Keratinocyte (primary cell): ENCODE measurements around the gene MEIOC. TPM values are rescaled to one million over a fixed set of nuclear protein-coding genes. Genes with fewer than 3 reads are reported as not detected.
A peak's percentile ranks its signal among the peaks of the same experiment; 100 is the strongest.

Experiments
- DNase-seq: peaks from one replicate; pipeline ENCODE4 v3.0.0-alpha.2; 2011; ENCODE audit warnings: low read depth, missing footprints, low spot score
- FAIRE-seq: peaks from 2 replicates; lab custom pipeline; 2011; peaks lifted over from hg19 to GRCh38; lab: Jason Lieb, UNC
- H2AFZ ChIP-seq: 2 replicates; pipeline ENCODE4 v1.6.0; 2012; ENCODE audit warnings: low read length, control low read depth, inconsistent platforms; ENCODE audit not compliant: control insufficient read depth
- H3K27ac ChIP-seq: 2 replicates; pipeline ENCODE4 v1.5.1; 2011; ENCODE audit warnings: low read length; ENCODE audit not compliant: control insufficient read depth, insufficient read depth
- H3K27me3 ChIP-seq: 3 replicates; pipeline ENCODE4 v1.6.0; 2011; ENCODE audit warnings: low read length; ENCODE audit not compliant: control insufficient read depth, insufficient read depth; ENCODE audit errors: extremely low read depth
- H3K36me3 ChIP-seq, 2 experiments: 2 replicates in 1 of 2; 3 replicates in 1 of 2; pipeline ENCODE4 v1.5.1; 2011; ENCODE audit warnings: low read length in 2 of 2, mild to moderate bottlenecking in 1 of 2; ENCODE audit not compliant: control insufficient read depth in 2 of 2, insufficient read depth in 2 of 2; ENCODE audit errors: extremely low read depth in 1 of 2
- H3K4me1 ChIP-seq: 3 replicates; pipeline ENCODE4 v1.5.1; 2011; ENCODE audit warnings: low read length; ENCODE audit not compliant: control insufficient read depth, insufficient read depth; ENCODE audit errors: extremely low read depth
- H3K4me2 ChIP-seq: 3 replicates; pipeline ENCODE4 v1.6.0; 2011; ENCODE audit warnings: low read depth, low read length; ENCODE audit not compliant: control insufficient read depth, insufficient read depth; ENCODE audit errors: extremely low read depth
- H3K4me3 ChIP-seq, 3 experiments: fragments of 200-600 bp in 1 of 3; sonication (generic) in 1 of 3; 2 replicates in 2 of 3; 3 replicates in 1 of 3; pipeline ENCODE4 v1.5.1; 2011 to 2016; ENCODE audit warnings: low read length in 3 of 3, mild to moderate bottlenecking in 3 of 3, control low read depth in 2 of 3, inconsistent platforms in 1 of 3, low read depth in 1 of 3, mixed read lengths in 1 of 3, mixed run types in 1 of 3, moderate library complexity in 1 of 3; ENCODE audit not compliant: control insufficient read depth in 2 of 3, insufficient read depth in 2 of 3; ENCODE audit errors: extremely low read depth in 1 of 3
- H3K79me2 ChIP-seq: 2 replicates; pipeline ENCODE4 v1.6.0; 2012; ENCODE audit warnings: low read length; ENCODE audit not compliant: control insufficient read depth, insufficient read depth
- H3K9ac ChIP-seq: 3 replicates; pipeline ENCODE4 v1.6.0; 2011; ENCODE audit warnings: low read length; ENCODE audit not compliant: control insufficient read depth, insufficient read depth; ENCODE audit errors: extremely low read depth
- H3K9me1 ChIP-seq: 3 replicates; pipeline ENCODE4 v1.6.0; 2011; ENCODE audit warnings: low read length; ENCODE audit not compliant: control insufficient read depth, insufficient read depth; ENCODE audit errors: extremely low read depth
- H3K9me3 ChIP-seq: 2 replicates; pipeline ENCODE4 v1.5.1; 2012; ENCODE audit warnings: low read depth, low read length; ENCODE audit not compliant: control insufficient read depth
- H4K20me1 ChIP-seq: 3 replicates; pipeline ENCODE4 v1.6.0; 2011; ENCODE audit warnings: low read length; ENCODE audit not compliant: control insufficient read depth, insufficient read depth; ENCODE audit errors: extremely low read depth
- EZH2 ChIP-seq: IDR thresholded peaks from one replicate; pipeline ENCODE4 v1.6.1; 2012; ENCODE audit warnings: inconsistent platforms, mild to moderate bottlenecking, low read length, moderate library complexity
- dilution Hi-C: fragments of 300-500 bp; cut with MboI; formaldehyde crosslinking; loops from one replicate; pipeline ENCODE4 v1.7.0; 2020; ENCODE audit warnings: low sequenced_read_pairs; ENCODE audit not compliant: extremely low pct_ligation_motif_present
- polyA minus RNA-seq, 3 experiments: library from RNA; depleted of rRNA, polyadenylated mRNA; stranded (reverse); fragments of >200 nt; gene quantifications; 1 replicate in 1 of 3; 2 replicates in 1 of 3; 3 replicates in 1 of 3; pipeline ENCODE4 v1.2.3, GENCODE V29; 2011
- polyA plus RNA-seq, 5 experiments: library from polyadenylated mRNA; depleted of rRNA in 3 of 5; stranded (reverse) in 3 of 5; stranded (forward) in 1 of 5; unstranded in 1 of 5; fragments of >200 nt; gene quantifications; 1 replicate in 1 of 5; 2 replicates in 3 of 5; 3 replicates in 1 of 5; pipeline versions ENCODE4 v1.2.1 to v1.2.3, GENCODE V29; 2011 to 2012; ENCODE audit warnings: missing spikeins in 2 of 5, low read depth in 1 of 5, low replicate concordance in 1 of 5
- TF ChIP-seq, protein P1 (sequence below), 3 experiments: IDR thresholded peaks in 1 of 3; conservative IDR thresholded peaks in 1 of 3; optimal IDR thresholded peaks in 1 of 3; 2 replicates in 2 of 3; 3 replicates in 1 of 3; pipeline versions ENCODE3 to v1.5.1; 2011; ENCODE audit warnings: low read length in 3 of 3, mild to moderate bottlenecking in 3 of 3, moderate library complexity in 2 of 3, control low read depth in 1 of 3, inconsistent platforms in 1 of 3; ENCODE audit not compliant: insufficient read depth in 2 of 3; ENCODE audit errors: extremely low read depth in 1 of 3

Gene MEIOC
- polyA plus RNA-seq: 0.03 to 0.06 TPM (median 0.04 TPM) in 3 replicates
- not detected for polyA plus RNA-seq (2011; ENCODE audit: low read depth)
- not detected in 2 replicates for polyA plus RNA-seq (2011; cell fraction: cytosol; rRNA removed)
- polyA plus RNA-seq (2011; cell fraction: nucleus; rRNA removed): not detected in 2 replicates
- polyA plus RNA-seq (2012; ENCODE audit: low replicate concordance): 0.17 and 0.30 TPM in 2 replicates
- polyA minus RNA-seq: not detected in 3 replicates
- polyA minus RNA-seq (2011; cell fraction: cytosol; rRNA and poly(A)+ RNA removed): not detected
- polyA minus RNA-seq (2011; cell fraction: nucleus; rRNA and poly(A)+ RNA removed): not detected in 2 replicates

DNA sequence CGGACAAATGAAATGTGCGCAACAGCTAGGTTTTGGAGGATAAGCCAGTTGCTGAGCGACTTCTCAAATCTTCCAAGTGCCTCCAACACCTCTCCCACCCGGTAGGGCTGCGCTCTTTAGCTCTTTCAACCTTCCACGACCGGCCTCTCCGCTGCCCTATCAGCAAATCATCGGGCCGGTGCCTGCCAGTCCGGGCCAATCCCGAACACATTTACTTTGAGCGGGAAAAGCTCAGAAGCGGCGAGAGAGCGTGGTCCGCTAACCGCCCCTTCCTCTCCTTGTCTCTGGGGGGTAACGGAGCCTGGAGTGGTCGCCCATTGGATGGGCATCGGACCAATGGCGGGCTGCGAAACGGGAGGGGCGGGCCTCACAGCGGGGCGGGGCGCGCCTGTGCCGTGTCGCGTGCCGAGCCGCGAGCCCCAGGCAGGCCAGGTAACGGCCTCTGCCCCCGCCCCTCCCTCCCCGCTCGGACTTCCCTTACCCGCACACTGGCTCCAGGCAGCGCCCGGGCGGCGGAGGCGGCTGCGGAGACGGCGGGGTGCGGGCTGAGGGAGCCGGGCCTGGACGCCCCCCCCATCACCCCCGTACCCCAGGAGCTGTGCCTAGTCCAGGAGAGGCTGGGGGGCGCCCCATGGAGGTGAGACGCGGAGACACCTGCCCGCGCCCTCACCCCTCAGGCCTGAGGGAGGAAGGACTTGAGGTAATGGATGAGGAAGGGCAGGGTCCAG, at the start of gene MEIOC:
TSS of gene MEIOC (plus strand) at position 486 of the 728 bp plus-strand sequence. CDS start at position 632, 146 bp downstream.
- H3K9ac ChIP-seq: no peak within 1 kb of the TSS
- H2AFZ ChIP-seq: peak within 1 kb of the TSS; percentile 30
- no peaks in the 10 kb centered on the region for H3K4me1 ChIP-seq
- H4K20me1 ChIP-seq: no peaks in the 10 kb centered on the region
- H3K9me3 ChIP-seq: no peaks in the 10 kb centered on the region
- H3K27ac ChIP-seq: no peak within 1 kb of the TSS
- H3K36me3 ChIP-seq: no peaks in the 10 kb centered on the region
- DNase-seq: no peak
- H3K9me1 ChIP-seq: no peaks in the 10 kb centered on the region
- TF ChIP-seq EZH2: peak; percentile 91
- TF ChIP-seq, protein P1, sequence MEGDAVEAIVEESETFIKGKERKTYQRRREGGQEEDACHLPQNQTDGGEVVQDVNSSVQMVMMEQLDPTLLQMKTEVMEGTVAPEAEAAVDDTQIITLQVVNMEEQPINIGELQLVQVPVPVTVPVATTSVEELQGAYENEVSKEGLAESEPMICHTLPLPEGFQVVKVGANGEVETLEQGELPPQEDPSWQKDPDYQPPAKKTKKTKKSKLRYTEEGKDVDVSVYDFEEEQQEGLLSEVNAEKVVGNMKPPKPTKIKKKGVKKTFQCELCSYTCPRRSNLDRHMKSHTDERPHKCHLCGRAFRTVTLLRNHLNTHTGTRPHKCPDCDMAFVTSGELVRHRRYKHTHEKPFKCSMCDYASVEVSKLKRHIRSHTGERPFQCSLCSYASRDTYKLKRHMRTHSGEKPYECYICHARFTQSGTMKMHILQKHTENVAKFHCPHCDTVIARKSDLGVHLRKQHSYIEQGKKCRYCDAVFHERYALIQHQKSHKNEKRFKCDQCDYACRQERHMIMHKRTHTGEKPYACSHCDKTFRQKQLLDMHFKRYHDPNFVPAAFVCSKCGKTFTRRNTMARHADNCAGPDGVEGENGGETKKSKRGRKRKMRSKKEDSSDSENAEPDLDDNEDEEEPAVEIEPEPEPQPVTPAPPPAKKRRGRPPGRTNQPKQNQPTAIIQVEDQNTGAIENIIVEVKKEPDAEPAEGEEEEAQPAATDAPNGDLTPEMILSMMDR (optimal IDR thresholded peaks at IDR 0.05 in 1 of 3, IDR thresholded peaks at IDR 0.05 in 1 of 3, conservative IDR thresholded peaks at IDR 0.05 in 1 of 3; ENCODE audit: extremely low read depth in 1 of 3, insufficient read depth in 2 of 3, low read length in 3 of 3): peak in 1 of 3 experiments; percentile 1
- H3K4me3 ChIP-seq: peak within 1 kb of the TSS in 1 of 3 experiments; percentile 38
- dilution Hi-C loops: no loop called here
- peaks cover 21% of the 10 kb centered on the region for H3K27me3 ChIP-seq
- no peak for FAIRE-seq
- no peaks in the 10 kb centered on the region for H3K79me2 ChIP-seq
- peak within 1 kb of the TSS; percentile 45 for H3K4me2 ChIP-seq

DNA sequence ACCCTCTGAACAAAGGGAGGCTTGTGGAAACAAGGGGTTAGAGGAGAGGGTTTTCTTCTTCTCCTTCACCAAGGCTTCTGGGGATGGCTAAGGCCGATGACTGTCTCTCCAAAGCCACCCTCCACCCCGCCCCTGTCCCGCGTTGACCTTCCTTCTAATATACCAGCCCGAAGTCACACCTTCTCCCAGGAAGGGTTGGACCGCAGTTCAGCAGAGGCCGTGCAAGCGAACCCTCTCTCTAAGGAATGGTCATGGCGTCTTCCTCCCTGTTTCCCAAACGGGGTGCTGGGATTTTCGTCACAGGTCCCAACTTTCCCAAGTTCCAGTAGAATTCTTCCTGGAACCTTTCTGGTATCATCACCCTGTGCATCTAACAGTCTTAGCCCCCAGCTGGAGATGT, 49.6 kb upstream of the MEIOC start:
- Histone ChIP-seq H3K36me3 (no peaks in the 10 kb centered on the region), H3K27me3 (peaks cover 9% of the 10 kb centered on the region), H3K9me1 (no peaks in the 10 kb centered on the region), H4K20me1 (no peaks in the 10 kb centered on the region), H3K9ac (no peak overlapping the region), H3K4me2 (no peak overlapping the region), H3K27ac (no peak overlapping the region), H3K79me2 (no peaks in the 10 kb centered on the region), H3K4me1 (no peaks in the 10 kb centered on the region), H2AFZ (no peak overlapping the region), H3K4me3 (no peak overlapping the region), H3K9me3 (no peaks in the 10 kb centered on the region)
- DNase-seq: no peak
- no peak for TF ChIP-seq EZH2
- TF ChIP-seq, protein P1 (optimal IDR thresholded peaks at IDR 0.05 in 1 of 3, IDR thresholded peaks at IDR 0.05 in 1 of 3, conservative IDR thresholded peaks at IDR 0.05 in 1 of 3; ENCODE audit: extremely low read depth in 1 of 3, insufficient read depth in 2 of 3, low read length in 3 of 3): no peak
- no peak for FAIRE-seq
- dilution Hi-C loops: no loop called here
